ENCODE data around the gene GRIK5.
"Not testable (repeated sequence)": the region's sequence is repeated elsewhere in the genome, so short reads cannot be mapped to it uniquely, and the experiment has no call there.

The GRIK5 gene

DNA sequence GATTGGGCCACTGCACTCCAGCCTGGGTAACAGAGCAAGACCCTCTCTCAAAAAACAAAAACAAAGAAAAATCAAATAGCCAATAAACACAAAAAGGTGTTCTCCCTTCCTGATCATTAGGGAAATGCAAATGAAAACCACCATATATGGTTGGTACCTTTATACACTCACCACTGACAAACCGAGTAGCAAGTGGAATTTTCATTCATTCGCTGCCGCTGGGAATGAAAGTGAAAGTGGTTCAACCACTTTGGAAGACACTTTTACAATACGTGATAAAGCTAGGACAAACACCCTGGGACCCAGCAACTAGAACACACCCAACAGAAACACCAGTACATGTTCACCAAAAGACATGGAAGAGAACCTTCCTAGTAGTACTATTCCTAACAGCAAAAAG, 21.0 kb downstream of the GRIK5 start:
- Histone ChIP-seq H3K4me3 (replicated peaks; ENCODE audit: low read depth, low read length) (no peak overlapping the region), H3K36me3 (ENCODE audit: control insufficient read depth, insufficient read depth, low read length) (no peaks in the 10 kb centered on the region), H3K27me3 (replicated peaks; ENCODE audit: control insufficient read depth, insufficient read depth, low read length) (no peaks in the 10 kb centered on the region; the same call in none of the 2 replicates)
- TF ChIP-seq, protein P1, sequence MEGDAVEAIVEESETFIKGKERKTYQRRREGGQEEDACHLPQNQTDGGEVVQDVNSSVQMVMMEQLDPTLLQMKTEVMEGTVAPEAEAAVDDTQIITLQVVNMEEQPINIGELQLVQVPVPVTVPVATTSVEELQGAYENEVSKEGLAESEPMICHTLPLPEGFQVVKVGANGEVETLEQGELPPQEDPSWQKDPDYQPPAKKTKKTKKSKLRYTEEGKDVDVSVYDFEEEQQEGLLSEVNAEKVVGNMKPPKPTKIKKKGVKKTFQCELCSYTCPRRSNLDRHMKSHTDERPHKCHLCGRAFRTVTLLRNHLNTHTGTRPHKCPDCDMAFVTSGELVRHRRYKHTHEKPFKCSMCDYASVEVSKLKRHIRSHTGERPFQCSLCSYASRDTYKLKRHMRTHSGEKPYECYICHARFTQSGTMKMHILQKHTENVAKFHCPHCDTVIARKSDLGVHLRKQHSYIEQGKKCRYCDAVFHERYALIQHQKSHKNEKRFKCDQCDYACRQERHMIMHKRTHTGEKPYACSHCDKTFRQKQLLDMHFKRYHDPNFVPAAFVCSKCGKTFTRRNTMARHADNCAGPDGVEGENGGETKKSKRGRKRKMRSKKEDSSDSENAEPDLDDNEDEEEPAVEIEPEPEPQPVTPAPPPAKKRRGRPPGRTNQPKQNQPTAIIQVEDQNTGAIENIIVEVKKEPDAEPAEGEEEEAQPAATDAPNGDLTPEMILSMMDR (IDR thresholded peaks at IDR 0.05; ENCODE audit: insufficient read depth, low read length, poor library complexity, severe bottlenecking), result no peak
- DNase-seq (ENCODE audit: extremely low read depth, insufficient read length), result no peak

DNA sequence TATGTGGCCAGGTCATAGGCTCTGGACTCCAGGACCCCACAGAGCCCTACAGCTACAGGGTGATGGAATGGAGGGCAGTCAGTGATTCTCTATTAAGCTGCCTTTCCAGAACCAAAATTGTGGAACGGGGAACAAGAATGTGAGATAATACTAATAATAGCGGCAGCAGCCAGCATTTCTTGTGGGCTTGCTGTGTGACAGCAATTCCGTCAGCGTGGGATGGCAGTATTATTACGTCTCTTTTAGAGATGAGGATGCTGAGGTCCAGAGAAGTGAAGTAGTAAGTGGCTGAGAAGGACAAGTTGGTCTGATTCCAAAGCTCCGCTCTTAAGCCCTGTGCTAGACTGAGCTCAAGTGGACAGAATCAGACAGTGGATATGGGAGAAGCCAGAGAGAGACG, 24.4 kb downstream of the GRIK5 start:
- no peaks in the 10 kb centered on the region for H3K36me3 ChIP-seq (ENCODE audit: control insufficient read depth, insufficient read depth, low read length)
- TF ChIP-seq, protein P1 (IDR thresholded peaks at IDR 0.05; ENCODE audit: insufficient read depth, low read length, poor library complexity, severe bottlenecking), result no peak
- H3K4me3 ChIP-seq (replicated peaks; ENCODE audit: low read depth, low read length), result no peak overlapping the region
- no peak for DNase-seq (ENCODE audit: extremely low read depth, insufficient read length)
- no peaks in the 10 kb centered on the region; the same call in 1 of the 2 replicates for H3K27me3 ChIP-seq (replicated peaks; ENCODE audit: control insufficient read depth, insufficient read depth, low read length)

DNA sequence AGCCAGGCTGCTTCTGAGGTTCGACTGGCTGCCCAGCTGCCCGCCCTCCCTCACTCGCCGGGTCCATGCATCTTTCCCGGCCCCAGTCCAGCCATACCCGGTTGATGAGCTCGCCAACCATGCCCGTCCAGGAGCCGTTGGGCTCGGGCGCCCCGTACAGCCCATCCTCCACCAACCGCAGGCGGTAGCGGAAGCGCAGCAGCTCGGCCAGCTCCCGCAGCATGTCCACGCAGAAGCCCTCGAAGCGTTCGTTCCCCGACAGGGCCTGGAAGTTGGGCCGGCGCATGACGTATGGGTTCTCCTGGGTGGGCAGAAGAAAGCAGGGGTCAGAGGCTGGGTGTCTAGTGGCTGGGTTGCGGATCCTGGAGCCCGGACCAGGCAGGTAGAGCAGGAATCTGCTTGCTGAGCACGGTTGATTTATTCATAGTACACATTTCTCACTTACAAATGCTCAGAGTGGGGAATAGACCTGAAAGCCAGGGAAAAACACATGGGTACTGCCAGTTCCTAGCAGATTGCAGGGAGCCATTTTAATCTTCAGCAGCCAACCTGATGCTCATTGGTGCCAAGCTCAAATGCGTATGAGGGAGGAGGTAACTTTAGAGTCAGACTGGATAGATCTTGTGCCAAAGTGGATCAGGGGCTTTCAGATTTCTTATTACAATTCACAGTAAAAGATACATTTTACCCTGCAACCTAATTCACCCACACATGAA, 27.4 kb downstream of the GRIK5 start:
- no peaks in the 10 kb centered on the region; the same call in 1 of the 2 replicates for H3K27me3 ChIP-seq (replicated peaks; ENCODE audit: control insufficient read depth, insufficient read depth, low read length)
- no peaks in the 10 kb centered on the region for H3K36me3 ChIP-seq (ENCODE audit: control insufficient read depth, insufficient read depth, low read length)
- no peak for DNase-seq (ENCODE audit: extremely low read depth, insufficient read length)
- no peak overlapping the region for H3K4me3 ChIP-seq (replicated peaks; ENCODE audit: low read depth, low read length)
- TF ChIP-seq, protein P1 (IDR thresholded peaks at IDR 0.05; ENCODE audit: insufficient read depth, low read length, poor library complexity, severe bottlenecking), result no peak

DNA sequence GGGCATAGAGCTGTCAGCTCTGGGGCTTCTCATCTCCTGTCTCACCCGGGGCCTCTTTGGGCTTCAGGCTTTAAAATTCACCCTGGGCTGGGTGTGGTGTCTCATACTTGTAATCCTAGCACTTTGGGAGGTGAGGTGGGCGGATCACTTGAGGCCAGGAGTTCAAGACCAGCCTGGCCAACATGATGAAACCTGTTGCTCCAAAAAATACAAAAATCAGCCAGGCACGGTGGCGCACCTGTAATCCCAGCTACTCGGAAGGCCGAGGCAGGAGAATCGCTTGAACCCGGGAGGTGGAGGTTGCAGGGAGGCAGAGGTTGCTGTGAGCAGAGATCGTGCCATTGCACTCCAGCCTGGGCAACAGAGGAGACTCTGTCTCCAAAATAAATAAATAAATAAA, 29.5 kb downstream of the GRIK5 start:
- not testable (repeated sequence) for H3K36me3 ChIP-seq (ENCODE audit: control insufficient read depth, insufficient read depth, low read length); H3K4me3 ChIP-seq (replicated peaks; ENCODE audit: low read depth, low read length); DNase-seq (ENCODE audit: extremely low read depth, insufficient read length); H3K27me3 ChIP-seq (replicated peaks; ENCODE audit: control insufficient read depth, insufficient read depth, low read length)

DNA sequence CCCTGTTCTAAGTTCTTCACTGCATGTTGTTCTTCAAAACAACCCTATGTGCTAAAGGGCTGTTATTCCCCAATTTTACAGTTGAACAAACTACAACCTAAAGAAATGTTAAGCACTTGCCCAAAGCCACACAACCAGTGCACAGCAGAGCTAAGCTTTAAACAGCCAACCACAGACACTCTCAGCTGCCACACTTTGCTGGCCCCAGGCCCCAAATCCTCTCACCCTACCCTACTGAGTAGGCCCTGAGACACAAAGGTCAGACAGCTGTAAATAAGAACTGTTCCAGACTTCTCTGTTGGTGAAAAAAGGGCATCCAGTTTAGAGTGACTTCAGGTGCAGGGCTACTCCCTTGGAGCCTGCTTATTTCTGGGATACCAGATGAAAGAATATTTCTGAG, 30.0 kb downstream of the GRIK5 start:
- H3K27me3 ChIP-seq (replicated peaks; ENCODE audit: control insufficient read depth, insufficient read depth, low read length), result no peaks in the 10 kb centered on the region; the same call in 1 of the 2 replicates
- no peaks in the 10 kb centered on the region for H3K36me3 ChIP-seq (ENCODE audit: control insufficient read depth, insufficient read depth, low read length)
- H3K4me3 ChIP-seq (replicated peaks; ENCODE audit: low read depth, low read length), result no peak overlapping the region
- DNase-seq (ENCODE audit: extremely low read depth, insufficient read length), result no peak
- TF ChIP-seq, protein P1 (IDR thresholded peaks at IDR 0.05; ENCODE audit: insufficient read depth, low read length, poor library complexity, severe bottlenecking), result no peak

DNA sequence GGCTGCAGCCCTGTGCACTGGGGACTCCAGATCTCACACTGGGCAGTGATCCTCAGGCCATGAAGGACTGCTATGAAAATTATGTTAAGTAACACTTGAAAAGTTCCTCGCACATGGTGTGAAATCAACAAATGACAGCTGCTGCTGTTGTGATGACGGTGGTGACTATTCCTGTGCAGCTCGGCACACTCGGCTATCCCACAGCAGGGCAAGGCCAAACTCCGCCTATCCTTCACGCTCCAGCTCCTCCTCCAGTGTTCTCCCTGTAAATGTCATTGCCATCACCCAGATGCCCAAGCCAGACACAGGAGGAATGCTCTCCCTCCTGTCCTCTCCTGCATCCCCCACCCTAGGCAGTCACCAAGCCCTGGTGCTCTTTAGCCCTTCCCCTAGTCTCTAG, 31.3 kb downstream of the GRIK5 start:
- TF ChIP-seq, protein P1 (IDR thresholded peaks at IDR 0.05; ENCODE audit: insufficient read depth, low read length, poor library complexity, severe bottlenecking), result no peak
- H3K27me3 ChIP-seq (replicated peaks; ENCODE audit: control insufficient read depth, insufficient read depth, low read length), result no peaks in the 10 kb centered on the region; the same call in 1 of the 2 replicates
- no peaks in the 10 kb centered on the region for H3K36me3 ChIP-seq (ENCODE audit: control insufficient read depth, insufficient read depth, low read length)
- no peak overlapping the region for H3K4me3 ChIP-seq (replicated peaks; ENCODE audit: low read depth, low read length)
- no peak for DNase-seq (ENCODE audit: extremely low read depth, insufficient read length)

Data from GM06990 (cell line).